Measurements from ENCODE around the gene OTULIN.

The OTULIN gene

DNA sequence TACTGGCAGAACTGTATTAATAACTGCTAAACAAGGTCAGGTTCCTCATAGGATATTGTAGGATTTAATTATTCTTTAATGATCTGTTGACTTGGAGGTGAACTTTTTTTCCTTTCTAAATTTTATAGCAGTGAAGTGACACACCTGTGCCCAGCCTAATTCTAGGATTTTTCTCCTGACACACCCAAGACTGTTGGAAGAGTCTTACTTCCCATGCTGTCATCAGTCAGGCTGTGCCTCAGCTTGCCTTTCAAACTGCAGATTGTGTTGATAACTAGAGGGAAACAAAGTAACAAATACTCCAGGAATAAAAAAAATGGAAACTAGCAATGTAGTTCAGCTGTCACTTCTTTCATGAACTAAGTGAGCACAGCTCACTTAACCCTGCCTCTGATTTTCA, 22.0 kb downstream of the OTULIN start:
- in situ Hi-C loops (cut with MboI; ENCODE audit: low pct_unique_long_range_greater_than_20kb, low sequenced_read_pairs), result no loop called here
- DNase-seq, result no peak

- DNase-seq, result no peak
These were observed 22.6 kb downstream of the OTULIN start for GRCh38 chr5:14687023-14687665.

DNA sequence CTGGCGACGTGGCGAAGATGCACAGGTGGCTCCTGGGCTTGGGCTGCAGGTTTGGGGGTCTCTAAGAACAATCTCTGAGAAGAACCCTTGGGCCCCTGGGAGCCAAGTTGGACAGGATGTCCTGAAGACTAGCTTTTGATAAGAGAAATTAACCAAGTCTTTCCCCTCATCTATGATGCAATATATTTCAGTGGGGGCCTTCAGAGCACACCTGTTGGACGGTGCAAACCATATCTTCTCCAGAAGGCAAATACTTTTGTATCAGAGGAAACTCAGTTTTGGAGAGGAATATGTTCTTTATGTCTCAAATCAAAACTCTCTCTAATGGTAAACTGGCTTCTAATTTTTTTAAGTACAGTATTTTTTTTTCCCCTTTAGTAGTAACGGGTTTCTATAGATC, 28.6 kb downstream of the OTULIN start:
- in situ Hi-C loops (cut with MboI; ENCODE audit: low pct_unique_long_range_greater_than_20kb, low sequenced_read_pairs), result no loop called here
- DNase-seq, result no peak

More at GRCh38 chr5:14687023-14687665, 22.6 kb downstream of the OTULIN start:
- in situ Hi-C loops (cut with MboI; ENCODE audit: low pct_unique_long_range_greater_than_20kb, low sequenced_read_pairs), result no loop called here

- DNase-seq, result no peak
- in situ Hi-C loops (cut with MboI; ENCODE audit: low pct_unique_long_range_greater_than_20kb, low sequenced_read_pairs), result no loop called here
These were observed 30.6 kb downstream of the OTULIN start for GRCh38 chr5:14695152-14695551.

DNA sequence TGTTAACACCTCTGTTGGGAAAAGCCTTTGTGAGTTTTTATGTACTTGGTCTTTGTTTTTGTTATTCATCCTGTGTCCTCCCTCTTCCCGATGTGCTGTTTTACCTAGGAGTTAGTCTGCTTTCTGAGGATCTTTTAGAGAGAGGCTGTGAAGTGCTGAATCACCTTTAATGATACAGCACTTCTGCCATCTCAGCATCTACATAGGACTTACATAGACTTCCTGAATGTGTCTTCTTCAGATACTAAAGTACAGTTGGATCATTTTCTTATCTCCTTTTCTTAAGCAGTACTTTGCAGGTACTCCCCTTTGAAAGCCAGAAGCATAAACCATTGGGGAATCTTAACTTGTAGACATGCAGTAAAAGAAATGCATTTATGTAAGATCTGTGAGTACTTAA, 31.5 kb downstream of the OTULIN start:
- DNase-seq, result no peak
- in situ Hi-C loops (cut with MboI; ENCODE audit: low pct_unique_long_range_greater_than_20kb, low sequenced_read_pairs), result no loop called here

DNA sequence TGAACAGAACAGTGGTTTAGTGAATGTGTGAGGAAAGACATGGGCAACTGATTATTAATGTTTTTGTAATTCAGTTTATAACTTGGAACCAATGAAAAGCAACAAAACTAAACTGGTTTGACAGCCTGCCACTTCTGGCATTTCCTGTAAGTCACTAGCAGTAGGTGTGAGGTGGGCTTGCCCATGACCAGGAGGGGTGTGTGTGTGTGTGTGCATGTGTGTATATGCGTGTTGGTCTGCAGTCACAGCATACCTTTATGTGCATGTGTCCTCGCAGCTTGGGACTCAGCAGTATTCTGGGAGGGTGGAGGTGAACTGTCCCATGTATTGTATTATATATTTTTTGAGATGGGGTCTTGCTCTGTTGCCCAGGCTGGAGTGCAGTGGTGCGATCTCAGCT, 32.3 kb downstream of the OTULIN start:
- DNase-seq, result no peak
- in situ Hi-C loops (cut with MboI; ENCODE audit: low pct_unique_long_range_greater_than_20kb, low sequenced_read_pairs), result no loop called here

DNA sequence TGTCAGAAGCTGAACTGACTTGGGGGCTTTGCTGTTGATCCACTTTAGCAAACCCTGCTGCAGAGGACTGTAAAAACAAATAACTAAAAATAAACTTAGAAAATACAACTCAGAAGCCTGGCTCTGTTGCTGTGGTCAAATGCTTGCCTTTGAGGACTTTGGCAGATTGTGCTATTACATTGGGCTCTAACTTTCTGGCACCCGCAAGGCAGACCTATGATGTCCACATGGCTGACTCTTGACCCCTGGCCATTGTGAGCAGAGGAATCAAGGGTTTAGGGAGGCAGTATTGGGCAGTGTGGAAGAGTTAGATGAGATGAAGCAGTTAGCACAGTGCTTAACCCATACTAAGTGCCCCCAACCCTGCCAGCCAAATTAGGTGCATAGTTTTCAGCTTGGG, 34.0 kb downstream of the OTULIN start:
- in situ Hi-C loops (cut with MboI; ENCODE audit: low pct_unique_long_range_greater_than_20kb, low sequenced_read_pairs), result no loop called here
- no peak for DNase-seq

GRCh38 chr5:14699159-14699558, 34.6 kb downstream of the OTULIN start:
- DNase-seq, result no peak
- in situ Hi-C loops (cut with MboI; ENCODE audit: low pct_unique_long_range_greater_than_20kb, low sequenced_read_pairs), result no loop called here

DNA sequence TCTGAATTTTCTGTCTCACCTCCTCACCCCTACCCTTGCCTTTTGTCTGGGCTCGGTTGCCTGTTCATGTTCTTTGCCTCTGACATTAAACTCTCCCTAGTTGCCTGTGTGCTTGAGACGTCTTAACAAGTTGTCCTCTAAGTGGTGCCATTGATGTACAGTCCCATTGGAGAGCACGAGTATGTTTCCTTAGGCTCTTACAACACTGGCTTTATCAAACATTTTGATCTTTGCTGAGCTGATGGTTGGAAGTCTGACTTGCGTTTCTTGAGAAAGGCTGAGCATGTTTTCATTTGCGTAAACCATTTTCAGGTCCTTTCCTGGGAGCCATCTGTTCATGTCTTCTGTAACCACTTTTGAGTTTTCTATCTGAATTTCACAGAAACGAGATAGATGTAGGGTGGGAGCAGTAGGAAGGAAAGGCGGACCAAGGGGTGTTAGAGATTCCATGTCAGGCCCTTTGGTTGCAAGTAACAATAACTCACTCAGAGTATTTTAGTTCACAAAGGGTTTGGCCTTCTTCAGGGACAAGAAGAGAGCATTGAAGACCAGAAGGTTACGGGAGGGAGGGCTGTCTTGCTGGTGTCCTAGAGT, 35.4 kb downstream of the OTULIN start:
- DNase-seq, result no peak
- in situ Hi-C loops (cut with MboI; ENCODE audit: low pct_unique_long_range_greater_than_20kb, low sequenced_read_pairs), result no loop called here

DNA sequence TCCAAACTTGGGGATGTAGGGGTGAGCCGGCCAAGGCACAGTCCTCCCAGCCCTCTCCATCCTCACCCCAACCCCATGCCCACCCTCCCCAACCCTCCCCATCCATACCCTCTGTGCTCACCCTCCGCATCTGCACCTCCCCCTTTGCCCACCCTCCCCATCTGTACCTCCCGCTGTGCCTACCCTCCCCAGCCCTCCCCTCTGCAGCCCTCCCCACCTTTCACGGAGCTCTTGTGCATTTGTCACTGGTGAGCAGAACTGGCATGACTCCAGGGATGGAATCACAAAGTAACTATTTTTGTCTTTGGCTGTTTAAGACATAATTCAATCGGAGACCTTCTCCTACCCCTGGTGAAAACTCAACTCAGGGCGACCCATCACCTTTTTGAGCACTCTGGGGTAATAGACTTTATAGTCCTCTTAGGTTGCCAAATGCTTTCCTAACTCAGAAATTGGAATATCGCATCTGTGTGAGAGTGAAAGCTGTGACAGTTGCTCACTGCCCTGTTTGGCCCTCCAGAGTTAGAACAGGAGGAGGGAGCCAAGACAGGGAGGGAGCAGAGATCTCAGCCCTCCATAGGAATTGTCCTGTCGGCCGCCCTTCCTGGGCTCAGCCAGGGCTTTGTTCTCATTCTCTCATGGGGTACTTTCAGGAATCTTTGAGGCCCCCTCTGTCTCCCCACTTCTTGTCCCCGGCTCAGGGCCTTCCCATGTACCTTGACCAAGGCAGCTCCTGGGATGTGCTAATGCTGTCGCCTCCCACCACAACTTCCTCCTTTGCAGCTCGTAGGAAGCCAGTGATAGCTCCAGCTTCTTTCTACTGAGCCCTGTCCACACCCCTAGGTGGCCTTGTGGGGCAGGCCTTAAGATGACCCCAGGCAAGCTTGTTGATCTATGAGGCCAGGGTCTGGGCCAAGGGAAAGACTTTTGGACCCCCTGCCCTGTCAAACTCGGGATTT, 36.2 kb downstream of the OTULIN start:
- in situ Hi-C loops (cut with MboI; ENCODE audit: low pct_unique_long_range_greater_than_20kb, low sequenced_read_pairs), result no loop called here
- peak; percentile 53 for DNase-seq

- in situ Hi-C loops (cut with MboI; ENCODE audit: low pct_unique_long_range_greater_than_20kb, low sequenced_read_pairs), result no loop called here
These were observed 37.0 kb downstream of the OTULIN start for GRCh38 chr5:14701556-14701955.

DNA sequence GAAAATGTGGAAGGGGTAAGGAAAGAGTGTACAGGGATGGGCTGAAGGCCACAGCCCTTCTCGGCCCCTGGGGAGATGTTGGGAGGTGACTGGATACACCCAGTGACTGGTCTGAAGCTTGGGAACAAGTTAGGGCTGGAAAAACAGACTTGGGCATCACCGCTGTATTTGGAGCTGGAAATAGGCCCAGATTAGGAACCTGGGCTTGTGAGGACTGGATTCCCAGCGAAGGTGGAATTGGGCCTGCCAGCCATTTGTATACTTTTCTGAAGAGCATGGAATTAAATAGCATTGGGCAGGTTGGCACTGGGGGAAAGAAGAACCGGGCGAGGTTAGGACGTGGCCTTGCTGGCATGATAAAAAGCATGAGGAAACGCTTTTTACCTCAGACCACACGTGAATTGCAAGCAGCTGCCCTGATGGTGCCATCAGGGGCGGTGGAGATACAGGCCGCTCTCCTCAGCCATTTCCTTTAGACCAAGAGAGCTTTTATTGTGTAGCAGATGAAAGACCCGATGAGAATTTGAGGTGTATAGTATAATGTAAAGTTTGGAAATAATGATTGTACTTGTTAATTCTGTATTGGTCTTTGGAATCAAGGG, 37.8 kb downstream of the OTULIN start:
- DNase-seq, result no peak
- in situ Hi-C loops (cut with MboI; ENCODE audit: low pct_unique_long_range_greater_than_20kb, low sequenced_read_pairs), result no loop called here

More at GRCh38 chr5:14701556-14701955, 37.0 kb downstream of the OTULIN start:
- no peak for DNase-seq

DNA sequence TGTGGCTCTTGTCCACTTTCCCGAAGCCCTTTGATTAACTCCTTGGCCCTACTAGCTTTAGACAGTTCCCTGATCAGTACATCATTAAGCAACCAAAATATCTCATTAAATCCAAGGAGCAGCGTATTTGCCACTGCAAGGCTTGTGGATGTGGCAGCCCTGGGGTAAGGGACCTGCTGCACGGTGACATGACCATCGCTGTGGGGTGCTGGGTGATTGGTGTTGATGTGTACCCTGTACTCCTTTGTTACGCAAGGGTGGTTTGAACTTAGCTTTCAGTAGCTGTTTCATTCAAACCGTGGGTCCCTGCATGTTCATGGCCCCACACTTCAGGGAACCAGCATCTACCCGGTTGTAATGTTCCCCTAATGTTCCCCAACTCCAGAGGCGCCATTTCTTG, 41.0 kb downstream of the OTULIN start:
- in situ Hi-C loops (cut with MboI; ENCODE audit: low pct_unique_long_range_greater_than_20kb, low sequenced_read_pairs), result no loop called here
- no peak for DNase-seq

- DNase-seq, result peak; percentile 74
- in situ Hi-C loops (cut with MboI; ENCODE audit: low pct_unique_long_range_greater_than_20kb, low sequenced_read_pairs), result no loop called here
These were observed 42.1 kb downstream of the OTULIN start for GRCh38 chr5:14706615-14707021.

DNA sequence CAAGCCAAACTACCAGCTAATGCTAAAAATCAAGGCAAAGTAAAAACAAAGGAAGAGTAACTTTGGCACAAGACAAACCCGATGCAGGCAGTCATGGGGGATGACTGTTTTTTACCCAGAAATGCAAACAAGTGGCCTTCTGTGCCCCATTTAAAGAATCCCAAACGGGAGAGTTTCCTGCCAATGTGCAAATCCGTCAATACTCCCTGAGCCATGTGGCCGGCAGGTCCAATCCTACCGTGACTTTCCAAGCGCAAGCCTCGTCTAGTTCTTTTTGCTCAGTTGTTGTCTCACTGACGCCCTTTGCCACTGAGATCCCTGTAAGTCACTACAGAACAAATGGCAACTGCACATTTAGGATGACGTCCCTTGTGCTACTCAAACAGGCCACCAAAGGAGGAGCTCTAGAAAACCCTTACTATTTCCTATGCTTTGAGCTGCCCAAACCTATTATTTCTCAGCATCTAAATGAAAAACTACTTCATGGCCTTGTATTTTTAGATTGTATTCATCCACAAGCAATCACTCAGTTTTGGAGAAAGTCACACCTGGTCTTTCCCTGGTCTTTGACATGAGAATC, 43.4 kb downstream of the OTULIN start:
- in situ Hi-C loops (cut with MboI; ENCODE audit: low pct_unique_long_range_greater_than_20kb, low sequenced_read_pairs), result no loop called here
- no peak for DNase-seq

DNA sequence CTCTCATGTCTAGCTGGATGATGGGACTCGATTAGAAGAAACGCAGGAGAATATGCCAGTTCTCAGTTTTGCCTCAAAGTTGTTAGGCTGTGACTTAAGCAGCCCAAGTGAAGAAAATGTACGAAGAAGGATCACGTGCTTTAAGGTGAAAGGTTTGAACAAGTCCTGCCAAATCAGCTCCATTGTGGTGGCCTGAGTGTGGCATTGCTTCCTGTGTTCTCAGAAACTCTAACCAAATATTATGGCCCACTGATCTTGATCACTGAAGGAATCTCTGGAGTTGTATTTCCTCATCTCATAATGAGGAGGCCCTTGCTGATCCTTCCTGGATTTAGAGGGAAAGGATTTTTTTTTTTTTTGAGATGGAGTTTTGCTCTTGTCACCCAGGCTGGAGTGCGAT, 44.0 kb downstream of the OTULIN start:
- peak; percentile 13 for DNase-seq

DNA sequence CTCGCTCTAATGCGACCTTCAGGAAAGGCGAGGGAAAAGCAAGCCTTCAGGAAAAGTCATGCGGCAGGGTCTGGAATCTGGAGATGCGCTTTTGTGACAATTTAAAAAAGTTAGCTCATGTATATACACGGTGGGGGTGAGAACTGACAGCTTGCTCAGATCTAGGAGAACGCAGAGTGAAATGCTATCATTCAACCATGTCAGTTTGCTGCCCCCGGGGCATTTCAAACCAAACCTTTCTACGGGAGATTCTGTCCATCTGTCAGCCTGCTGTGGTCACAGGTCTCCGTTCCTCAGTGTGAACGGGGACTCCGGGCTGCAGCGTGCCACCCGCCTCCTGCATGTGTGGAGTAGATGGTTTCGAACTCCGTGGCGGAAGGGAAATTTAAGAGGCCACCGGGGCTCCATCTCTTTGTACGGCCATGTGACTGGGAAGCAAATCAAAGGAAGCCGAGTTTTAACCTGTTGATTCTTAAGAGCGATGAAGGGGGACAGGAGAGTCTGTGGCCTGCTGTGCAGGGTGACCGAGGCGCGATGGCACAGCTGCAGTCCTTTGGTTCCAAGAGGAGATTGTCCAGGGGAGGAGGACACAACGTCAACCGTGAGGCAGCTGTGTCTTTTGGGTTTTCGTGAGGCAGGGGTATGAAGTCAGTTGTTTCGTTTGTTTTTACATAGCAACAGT, 45.9 kb downstream of the OTULIN start:
- DNase-seq, result no peak
- in situ Hi-C loops (cut with MboI; ENCODE audit: low pct_unique_long_range_greater_than_20kb, low sequenced_read_pairs), result no loop called here

More for the DNA sequence above, 44.0 kb downstream of the OTULIN start:
- in situ Hi-C loops (cut with MboI; ENCODE audit: low pct_unique_long_range_greater_than_20kb, low sequenced_read_pairs), result no loop called here

DNA sequence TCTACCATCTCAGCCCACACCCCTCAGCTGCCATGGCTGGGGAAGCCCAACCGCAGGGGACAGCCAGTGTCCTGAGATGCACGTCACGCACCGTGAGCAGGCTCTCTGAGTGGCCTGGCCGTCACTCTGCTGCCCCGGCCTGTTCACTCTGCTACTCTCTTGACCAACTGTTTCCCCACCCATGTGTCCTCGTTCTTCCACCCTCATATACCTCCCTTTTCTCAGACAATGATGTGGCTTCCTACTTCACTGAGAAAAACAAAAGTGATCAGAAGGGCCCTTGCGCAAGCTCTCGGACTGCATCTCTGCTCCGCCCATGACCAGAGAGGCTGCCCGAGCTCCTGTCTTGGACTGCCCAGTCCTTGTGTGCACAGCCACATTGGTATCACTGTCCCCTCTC, 47.6 kb downstream of the OTULIN start:
- in situ Hi-C loops (cut with MboI; ENCODE audit: low pct_unique_long_range_greater_than_20kb, low sequenced_read_pairs), result no loop called here
- DNase-seq, result no peak

DNA sequence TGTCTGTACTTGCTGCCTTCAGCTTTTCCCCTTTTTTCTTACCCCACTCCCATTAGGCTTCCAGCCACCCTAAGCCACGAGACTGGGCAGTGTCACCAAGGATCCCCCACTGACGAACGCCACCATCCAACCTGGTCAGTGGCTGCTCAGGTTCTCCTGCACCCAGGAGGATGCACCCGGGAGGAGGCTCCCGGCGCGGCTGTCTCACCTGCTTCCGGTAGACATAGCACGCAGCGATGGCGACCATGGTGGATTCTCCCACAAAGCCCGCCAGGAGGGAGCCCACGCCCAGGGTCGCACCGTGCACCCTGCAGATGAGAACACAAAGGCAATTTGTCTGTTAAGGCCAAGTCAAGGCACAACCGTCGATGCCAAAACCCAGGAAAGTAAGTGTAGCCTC, 48.1 kb downstream of the OTULIN start:
- no peak for DNase-seq
- in situ Hi-C loops (cut with MboI; ENCODE audit: low pct_unique_long_range_greater_than_20kb, low sequenced_read_pairs), result no loop called here
